GM23338 (cell line): Measurements from ENCODE around the gene COBLL1. TPM values are rescaled to one million over a fixed set of nuclear protein-coding genes. Genes with fewer than 3 reads are reported as not detected.

ENCODE experiments used
- ATAC-seq: fragments of 200-7000 bp; cut with Tn5 transposase; 3 replicates; pipeline ENCODE4 v1.9.1; 2020
- DNase-seq: peaks from one replicate; pipeline ENCODE4 v3.0.0-alpha.2; 2015; ENCODE audit warnings: low spot score
- H2AFZ ChIP-seq: fragments of 200-600 bp; sonication (generic); 2 replicates; pipeline ENCODE4 v1.8.0; 2016; ENCODE audit warnings: antibody characterized with exemption, mild to moderate bottlenecking, moderate library complexity
- H3F3A ChIP-seq: fragments of 200-600 bp; sonication (generic); replicated peaks from 2 replicates; pipeline ENCODE4 v1.8.0; 2017; ENCODE audit warnings: antibody characterized with exemption, mixed run types, low read depth
- H3K27ac ChIP-seq: fragments of 200-600 bp; sonication (generic); 2 replicates; pipeline ENCODE4 v1.6.1; 2016; ENCODE audit warnings: low read depth
- H3K27me3 ChIP-seq: fragments of 200-600 bp; sonication (generic); 2 replicates; pipeline ENCODE4 v1.8.0; 2016; ENCODE audit warnings: mild to moderate bottlenecking, mixed run types, moderate library complexity; ENCODE audit not compliant: insufficient read depth
- H3K36me3 ChIP-seq: fragments of 200-600 bp; sonication (generic); 2 replicates; pipeline ENCODE4 v1.8.0; 2016; ENCODE audit warnings: mild to moderate bottlenecking; ENCODE audit not compliant: insufficient read depth
- H3K4me1 ChIP-seq: fragments of 200-600 bp; sonication (generic); 2 replicates; pipeline ENCODE4 v1.8.0; 2016; ENCODE audit warnings: mild to moderate bottlenecking, moderate library complexity; ENCODE audit not compliant: insufficient read depth
- H3K4me2 ChIP-seq: fragments of 200-600 bp; sonication (generic); 2 replicates; pipeline ENCODE4 v1.7.1; 2017; ENCODE audit warnings: mixed run types
- H3K4me3 ChIP-seq: fragments of 200-600 bp; sonication (generic); 2 replicates; pipeline ENCODE4 v1.6.1; 2016; ENCODE audit warnings: mixed run types
- H3K79me2 ChIP-seq: fragments of 200-600 bp; sonication (generic); replicated peaks from 2 replicates; pipeline ENCODE4 v1.8.0; 2017; ENCODE audit warnings: mild to moderate bottlenecking; ENCODE audit not compliant: insufficient read depth
- H3K9me2 ChIP-seq: fragments of 200-600 bp; sonication (generic); 2 replicates; pipeline ENCODE4 v1.8.0; 2017; ENCODE audit not compliant: insufficient read depth
- H4K20me1 ChIP-seq: fragments of 200-600 bp; sonication (generic); replicated peaks from 2 replicates; pipeline ENCODE4 v1.8.0; 2017; ENCODE audit warnings: mild to moderate bottlenecking; ENCODE audit not compliant: insufficient read depth
- H3K27ac Mint-ChIP-seq: 2 replicates; pipeline ENCODE4 v1.8.0; 2020; ENCODE audit warnings: inconsistent platforms, mild to moderate bottlenecking, moderate library complexity, mixed read lengths
- H3K27me3 Mint-ChIP-seq: 3 replicates; pipeline ENCODE4 v1.8.0; 2022; ENCODE audit warnings: low read depth, mild to moderate bottlenecking, moderate library complexity, mixed read lengths, inconsistent platforms; ENCODE audit not compliant: insufficient read depth, poor library complexity
- H3K36me3 Mint-ChIP-seq: 3 replicates; pipeline ENCODE4 v1.8.0; 2021; ENCODE audit warnings: low read depth, mild to moderate bottlenecking, inconsistent platforms, moderate library complexity, mixed read lengths
- H3K4me1 Mint-ChIP-seq: 3 replicates; pipeline ENCODE4 v1.8.0; 2020; ENCODE audit warnings: mild to moderate bottlenecking, inconsistent platforms, mixed read lengths
- H3K4me3 Mint-ChIP-seq: 3 replicates; pipeline ENCODE4 v1.8.0; 2021; ENCODE audit warnings: moderate library complexity, mild to moderate bottlenecking, inconsistent platforms, mixed read lengths
- H3K9me3 Mint-ChIP-seq: 3 replicates; pipeline ENCODE4 v1.8.0; 2020; ENCODE audit warnings: moderate library complexity, mild to moderate bottlenecking, inconsistent platforms, mixed read lengths
- ETS1 ChIP-seq: IDR thresholded peaks from 2 replicates; pipeline ENCODE4 v1.6.1; 2016; ENCODE audit warnings: antibody characterized with exemption
- STAT1 ChIP-seq: IDR thresholded peaks from one replicate; pipeline ENCODE4 v1.6.1; 2016; ENCODE audit warnings: antibody characterized with exemption; ENCODE audit not compliant: unreplicated experiment
- ZNF331 ChIP-seq: fragments of 250-450 bp; sonication (Bioruptor Pico); IDR thresholded peaks from 2 replicates; pipeline ENCODE4 v1.5.0; 2020; ENCODE audit warnings: low read depth, mild to moderate bottlenecking, moderate library complexity
- ZNF462 ChIP-seq: fragments of 250-450 bp; sonication (Bioruptor Pico); IDR thresholded peaks from 2 replicates; pipeline ENCODE4 v1.5.0; 2020; ENCODE audit warnings: mild to moderate bottlenecking, moderate library complexity
- polyA plus RNA-seq: library from polyadenylated mRNA; unstranded; fragments of >200 nt; fragmentation: Nextera tagmentation; extraction: Ambion mirVana; gene quantifications from 2 replicates; pipeline ENCODE4 v1.2.1, GENCODE V29; 2016
- total RNA-seq: library from RNA; depleted of rRNA; stranded (reverse); fragments of >200 nt; shearing (Covaris generic); gene quantifications from 2 replicates; pipeline ENCODE4 v1.2.3, GENCODE V29; 2014
- TF ChIP-seq, protein P1 (sequence below), 2 experiments: fragments of 200-600 bp in 1 of 2; sonication (generic) in 1 of 2; conservative IDR thresholded peaks; 2 replicates each; pipeline versions ENCODE4 v1.5.1 to v1.6.1; 2016 to 2017; ENCODE audit warnings: antibody characterized with exemption in 2 of 2, low read depth in 2 of 2, mild to moderate bottlenecking in 2 of 2, moderate library complexity in 1 of 2

Gene COBLL1
- total and polyA plus RNA-seq, 2 experiments from 2014 or later: 2.9 to 7.4 TPM

- TF ChIP-seq ETS1 (no peak), STAT1 (no peak), ZNF331 (CRISPR knock-in tag) (no peak)
Measured at GRCh38 chr2:164842624-164842966, 972 bp upstream of the COBLL1 start (continued).

DNA sequence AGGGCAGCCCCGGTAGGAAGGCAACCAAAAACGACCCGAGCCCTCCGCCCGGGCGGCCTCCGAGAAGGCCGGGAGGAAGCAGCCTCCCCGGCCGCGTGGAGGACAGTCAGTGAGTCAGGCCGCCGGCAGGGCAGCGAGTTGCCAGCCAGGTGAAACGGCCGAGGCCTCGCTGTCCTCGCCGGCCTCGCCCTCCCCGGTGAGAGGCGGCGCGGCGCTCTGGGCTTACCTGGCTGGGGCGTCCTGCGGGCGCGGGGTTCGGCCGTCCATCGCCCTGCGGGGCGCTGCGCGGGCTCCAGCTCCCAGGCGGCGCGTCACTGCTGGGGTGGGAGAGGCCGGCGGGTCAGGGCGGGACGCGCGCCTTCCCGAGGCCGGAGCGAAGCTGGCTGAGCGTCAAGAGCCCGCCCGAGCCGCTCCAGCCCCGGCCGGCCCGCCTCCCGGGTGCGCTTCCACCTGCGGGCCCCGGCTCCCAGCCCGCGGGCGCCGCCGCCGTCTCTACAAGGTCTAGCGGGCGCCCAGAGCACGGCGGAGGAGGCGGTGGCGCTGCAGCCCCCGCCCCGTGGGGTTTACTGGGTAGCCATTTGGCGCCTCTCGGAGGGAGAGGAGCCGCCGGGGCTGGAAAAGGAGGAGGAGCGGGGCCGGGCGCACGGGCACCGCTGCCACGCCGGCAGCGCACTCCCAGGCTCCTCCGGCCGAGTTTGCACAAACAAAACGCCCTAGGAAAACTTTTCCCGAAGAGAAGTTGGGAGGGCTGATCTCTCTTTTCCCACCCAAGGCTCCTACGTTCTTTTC lies 499 bp downstream of the COBLL1 start:
- ATAC-seq (peak; percentile 83), DNase-seq (peak; percentile 85)
- H3K4me3 Mint-ChIP-seq: peak overlapping the region; percentile 90
- no peaks in the 10 kb centered on the region for H3K36me3 Mint-ChIP-seq
- H3K4me2 ChIP-seq: peak overlapping the region; percentile 94
- H3K27ac Mint-ChIP-seq: no peak overlapping the region
- no peaks in the 10 kb centered on the region for H3K9me2 ChIP-seq
- peaks cover 9% of the 10 kb centered on the region for H3K27me3 Mint-ChIP-seq
- H4K20me1 ChIP-seq: 0 out of 2 replicates have a peak, but pooled peaks cover 6% of the 10 kb centered on the region
- peaks cover 21% of the 10 kb centered on the region for H3K4me1 ChIP-seq
- peak overlapping the region; percentile 48; the same call in 1 of the 2 replicates for H3K27ac ChIP-seq
- H2AFZ ChIP-seq: peak overlapping the region; percentile 99
- TF ChIP-seq STAT1: no peak
- TF ChIP-seq, protein P1, sequence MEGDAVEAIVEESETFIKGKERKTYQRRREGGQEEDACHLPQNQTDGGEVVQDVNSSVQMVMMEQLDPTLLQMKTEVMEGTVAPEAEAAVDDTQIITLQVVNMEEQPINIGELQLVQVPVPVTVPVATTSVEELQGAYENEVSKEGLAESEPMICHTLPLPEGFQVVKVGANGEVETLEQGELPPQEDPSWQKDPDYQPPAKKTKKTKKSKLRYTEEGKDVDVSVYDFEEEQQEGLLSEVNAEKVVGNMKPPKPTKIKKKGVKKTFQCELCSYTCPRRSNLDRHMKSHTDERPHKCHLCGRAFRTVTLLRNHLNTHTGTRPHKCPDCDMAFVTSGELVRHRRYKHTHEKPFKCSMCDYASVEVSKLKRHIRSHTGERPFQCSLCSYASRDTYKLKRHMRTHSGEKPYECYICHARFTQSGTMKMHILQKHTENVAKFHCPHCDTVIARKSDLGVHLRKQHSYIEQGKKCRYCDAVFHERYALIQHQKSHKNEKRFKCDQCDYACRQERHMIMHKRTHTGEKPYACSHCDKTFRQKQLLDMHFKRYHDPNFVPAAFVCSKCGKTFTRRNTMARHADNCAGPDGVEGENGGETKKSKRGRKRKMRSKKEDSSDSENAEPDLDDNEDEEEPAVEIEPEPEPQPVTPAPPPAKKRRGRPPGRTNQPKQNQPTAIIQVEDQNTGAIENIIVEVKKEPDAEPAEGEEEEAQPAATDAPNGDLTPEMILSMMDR (conservative IDR thresholded peaks at IDR 0.05; ENCODE audit: low read depth in 2 of 2): peak in 1 of 2 experiments; percentile 17; a peak in 1 of 4 replicates
- no peak for TF ChIP-seq ZNF462 (CRISPR knock-in tag)
- peaks cover 10% of the 10 kb centered on the region for H3K4me1 Mint-ChIP-seq
- no peaks in the 10 kb centered on the region for H3K9me3 Mint-ChIP-seq
- H3K4me3 ChIP-seq: peak overlapping the region; percentile 87
- H3F3A ChIP-seq: no peaks in the 10 kb centered on the region
- no peaks in the 10 kb centered on the region for H3K79me2 ChIP-seq
- no peaks in the 10 kb centered on the region for H3K36me3 ChIP-seq
- H3K27me3 ChIP-seq: peaks cover 16% of the 10 kb centered on the region
